HFF-Myc (cell line): ENCODE results near the gene GNL3.

Experiments
- DNase-seq: peaks from one replicate; pipeline ENCODE4 v3.0.0-alpha.2; 2011; ENCODE audit warnings: low read depth; ENCODE audit errors: extremely low read depth
- H3K4me3 ChIP-seq: replicated peaks from 2 replicates; pipeline ENCODE4 v1.5.1; 2011; ENCODE audit warnings: low read depth, mild to moderate bottlenecking, control low read depth, low read length
- TF ChIP-seq, protein P1 (sequence below): IDR thresholded peaks from 2 replicates; pipeline ENCODE4 v1.5.1; 2012; ENCODE audit warnings: mild to moderate bottlenecking, low read depth, low read length, control low read depth; ENCODE audit errors: missing control alignments

GNL3 gene

DNA sequence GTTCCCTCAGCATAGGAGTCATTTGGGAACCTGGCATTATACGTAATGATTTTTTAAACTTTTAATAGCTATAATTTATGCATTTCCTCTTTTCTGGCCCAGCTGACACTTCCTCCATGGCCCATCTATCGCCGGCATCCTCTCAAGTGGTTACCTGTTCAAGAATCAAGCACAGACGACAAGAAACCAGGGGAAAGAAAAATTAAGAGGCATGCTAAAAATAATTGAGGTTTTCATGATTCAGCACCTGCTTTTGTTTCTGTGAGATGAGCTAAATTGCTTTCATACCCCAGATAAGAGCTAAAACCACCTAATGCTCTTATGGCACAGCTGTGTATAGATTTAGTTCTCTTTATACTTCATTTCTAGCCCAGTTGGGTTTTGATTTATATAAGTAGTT is 21.8 kb downstream of the GNL3 start:
- DNase-seq = no peak
- H3K4me3 ChIP-seq = peak overlapping the region; percentile 99
- TF ChIP-seq, protein P1, sequence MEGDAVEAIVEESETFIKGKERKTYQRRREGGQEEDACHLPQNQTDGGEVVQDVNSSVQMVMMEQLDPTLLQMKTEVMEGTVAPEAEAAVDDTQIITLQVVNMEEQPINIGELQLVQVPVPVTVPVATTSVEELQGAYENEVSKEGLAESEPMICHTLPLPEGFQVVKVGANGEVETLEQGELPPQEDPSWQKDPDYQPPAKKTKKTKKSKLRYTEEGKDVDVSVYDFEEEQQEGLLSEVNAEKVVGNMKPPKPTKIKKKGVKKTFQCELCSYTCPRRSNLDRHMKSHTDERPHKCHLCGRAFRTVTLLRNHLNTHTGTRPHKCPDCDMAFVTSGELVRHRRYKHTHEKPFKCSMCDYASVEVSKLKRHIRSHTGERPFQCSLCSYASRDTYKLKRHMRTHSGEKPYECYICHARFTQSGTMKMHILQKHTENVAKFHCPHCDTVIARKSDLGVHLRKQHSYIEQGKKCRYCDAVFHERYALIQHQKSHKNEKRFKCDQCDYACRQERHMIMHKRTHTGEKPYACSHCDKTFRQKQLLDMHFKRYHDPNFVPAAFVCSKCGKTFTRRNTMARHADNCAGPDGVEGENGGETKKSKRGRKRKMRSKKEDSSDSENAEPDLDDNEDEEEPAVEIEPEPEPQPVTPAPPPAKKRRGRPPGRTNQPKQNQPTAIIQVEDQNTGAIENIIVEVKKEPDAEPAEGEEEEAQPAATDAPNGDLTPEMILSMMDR = no peak

DNA sequence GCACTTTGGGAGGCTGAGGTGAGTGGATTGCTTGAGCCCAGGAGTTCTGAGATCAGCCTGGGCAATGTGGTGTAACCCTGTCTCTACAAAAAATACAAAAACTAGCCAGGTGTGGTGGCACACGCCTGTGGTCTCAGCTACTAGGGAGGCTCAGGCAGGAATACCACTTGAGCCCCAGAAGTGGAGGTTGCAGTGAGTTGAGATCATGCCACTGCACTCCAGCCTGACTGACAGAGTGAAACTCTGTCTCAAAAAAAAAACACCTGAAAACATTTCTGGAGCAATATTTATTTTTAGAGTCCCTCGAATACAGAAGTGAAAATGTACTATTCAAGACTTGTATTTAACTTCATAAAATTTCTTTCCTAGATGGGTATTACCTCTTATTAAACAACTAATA is 24.7 kb downstream of the GNL3 start:
- TF ChIP-seq, protein P1 = no peak
- no peak overlapping the region for H3K4me3 ChIP-seq

DNA sequence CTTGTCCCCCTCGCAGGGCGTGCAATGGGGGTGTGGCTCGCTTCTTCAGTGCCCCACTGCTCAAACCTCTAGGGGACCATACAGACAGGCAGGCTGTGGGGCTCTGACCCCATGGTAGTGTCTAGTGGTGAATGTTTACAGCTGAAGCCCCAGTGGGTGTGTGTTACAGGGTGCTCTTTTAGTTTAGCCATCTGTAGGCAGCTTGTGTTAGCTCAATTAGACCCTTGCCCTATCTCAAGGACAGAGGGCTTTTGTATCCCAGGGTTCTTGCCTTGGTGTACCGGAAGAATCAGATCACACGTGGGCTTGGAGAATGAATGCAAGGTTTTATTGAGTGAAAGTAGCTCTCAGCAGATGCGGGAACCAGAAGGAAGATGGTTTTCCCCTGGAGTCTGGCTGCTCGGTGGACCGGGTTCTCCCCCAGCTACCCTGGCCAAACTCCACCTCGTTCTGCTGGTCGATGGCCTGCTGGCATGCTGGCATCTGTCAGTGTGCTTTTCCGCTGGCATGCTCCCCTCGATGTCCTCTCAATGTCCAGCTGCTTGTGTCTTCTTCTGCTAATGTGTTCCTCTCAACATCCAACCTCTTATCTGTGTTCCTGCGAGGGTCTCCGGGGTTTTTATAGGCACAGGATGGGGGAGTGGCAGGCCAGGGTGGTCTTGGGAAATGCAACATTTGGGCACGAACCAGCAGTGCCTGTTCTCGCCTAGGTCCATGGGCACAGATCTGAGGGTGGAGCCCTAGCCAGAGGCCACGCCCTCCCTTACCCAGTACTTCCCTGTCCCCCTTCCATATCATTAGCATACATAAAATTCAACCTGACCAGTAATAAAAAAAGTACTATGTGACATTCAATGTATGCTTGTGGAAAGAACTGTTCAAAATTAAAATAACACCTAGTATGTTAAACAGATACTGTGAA is 26.7 kb downstream of the GNL3 start:
- DNase-seq = no peak
- TF ChIP-seq, protein P1 = no peak

More for the DNA sequence above, 24.7 kb downstream of the GNL3 start:
- no peak for DNase-seq

DNA sequence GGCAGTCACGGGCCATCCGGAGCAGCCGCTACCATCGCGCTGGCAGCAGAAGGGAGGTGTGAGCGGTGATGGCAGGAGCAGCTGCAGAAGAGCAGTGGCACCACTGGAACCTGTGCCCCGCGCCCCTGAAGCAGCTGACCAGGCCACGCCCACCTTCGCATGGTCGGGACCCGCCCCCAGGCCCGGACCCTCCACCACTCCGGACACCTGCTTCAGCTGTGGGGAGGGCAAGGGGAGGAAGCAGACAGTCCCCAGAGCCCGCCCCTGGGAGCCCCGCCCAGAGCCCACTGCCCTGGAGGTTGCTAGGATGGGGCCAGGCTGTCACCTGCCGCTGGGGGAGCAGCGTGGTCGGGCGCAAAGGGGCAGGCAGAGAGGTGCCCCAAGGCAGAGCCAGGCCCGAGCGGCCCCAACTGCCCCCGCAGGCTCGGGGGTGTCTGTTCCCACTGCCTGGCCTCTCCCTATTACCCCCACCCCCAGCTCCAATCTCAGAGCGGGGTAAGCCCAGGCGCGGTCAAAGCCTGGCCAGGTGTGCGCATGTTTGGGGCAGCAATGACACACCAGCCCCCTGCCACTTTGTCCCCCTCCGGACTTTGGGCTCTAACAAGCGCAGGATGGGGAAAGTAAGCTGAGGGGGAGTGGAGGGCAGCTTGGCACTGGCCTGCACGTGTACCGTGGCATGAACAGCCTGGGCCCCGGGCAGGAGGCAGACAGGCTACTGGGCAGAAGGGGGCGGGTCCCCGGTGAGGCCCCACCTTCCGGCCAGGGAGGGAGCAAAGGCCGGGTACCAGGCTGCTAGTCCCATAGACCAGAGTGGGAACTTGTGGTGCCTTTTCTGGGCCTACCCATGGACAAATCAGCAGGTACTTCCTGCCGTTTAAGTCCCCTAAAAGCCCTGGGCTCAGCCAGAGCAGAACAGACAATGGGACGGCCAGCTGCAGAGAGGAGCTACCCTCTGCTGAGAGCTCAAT is 28.8 kb downstream of the GNL3 start:
- TF ChIP-seq, protein P1 = no peak
- no peak overlapping the region for H3K4me3 ChIP-seq
- no peak for DNase-seq

More for the DNA sequence above, 26.7 kb downstream of the GNL3 start:
- H3K4me3 ChIP-seq = no peak overlapping the region

DNA sequence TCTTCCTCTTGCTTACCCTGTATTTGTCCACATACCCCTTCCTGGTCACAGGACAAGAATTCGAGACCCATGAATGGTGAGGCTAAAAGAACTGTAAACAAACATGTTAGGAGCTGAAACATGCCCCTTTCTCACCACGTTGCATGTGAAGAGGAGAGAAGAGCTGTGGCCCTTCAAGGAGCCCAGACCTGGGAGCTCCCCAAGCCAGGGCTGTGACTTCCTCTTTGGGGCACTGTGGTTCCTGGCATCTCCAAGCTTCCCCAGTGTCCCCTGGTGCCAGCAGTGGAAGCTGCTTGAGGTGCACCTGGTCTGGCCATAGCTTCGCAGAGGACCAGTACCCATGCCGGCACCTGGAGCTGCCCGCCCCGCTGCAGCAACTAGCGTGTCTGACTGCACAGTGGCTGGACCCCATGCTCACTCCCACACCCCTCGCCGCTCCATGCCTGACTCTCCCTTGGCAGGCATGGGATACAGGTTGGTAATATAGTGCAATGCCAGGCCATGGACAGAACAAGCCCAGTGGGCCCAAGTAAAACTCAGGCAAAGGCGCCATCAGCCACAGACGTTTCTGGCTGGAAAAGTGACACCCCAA is 30.0 kb downstream of the GNL3 start:
- no peak overlapping the region for H3K4me3 ChIP-seq
- TF ChIP-seq, protein P1 = no peak
- DNase-seq = no peak

DNA sequence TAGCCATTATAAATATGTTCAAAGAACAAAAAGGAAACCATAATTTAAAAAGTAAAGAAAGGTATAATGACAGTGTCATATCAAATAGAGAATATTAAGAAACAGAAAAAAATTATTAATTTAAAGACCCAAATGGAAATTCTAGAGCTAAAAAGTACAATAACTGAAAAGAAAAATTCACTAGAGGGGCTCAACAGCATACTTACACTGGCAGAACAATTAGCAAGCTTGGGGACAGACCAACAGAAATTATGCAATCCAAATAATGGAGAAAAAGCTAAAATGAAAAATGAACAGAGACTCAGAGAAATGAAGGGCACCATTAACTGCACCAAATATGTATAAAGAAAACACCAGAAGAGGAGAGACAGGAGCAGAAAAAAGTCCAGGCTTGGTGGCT is 33.8 kb downstream of the GNL3 start:
- TF ChIP-seq, protein P1 = no peak
- no peak overlapping the region for H3K4me3 ChIP-seq
- DNase-seq = no peak
